ENCODE results near the gene MTERF4. TPM values are rescaled to one million over a fixed set of nuclear protein-coding genes. Genes with fewer than 3 reads are reported as not detected.

MTERF4 gene
- total and polyA plus RNA-seq, 2 of the 4 experiments (the other 2 are of a cell fraction) = 26.6 to 33.3 TPM

DNA sequence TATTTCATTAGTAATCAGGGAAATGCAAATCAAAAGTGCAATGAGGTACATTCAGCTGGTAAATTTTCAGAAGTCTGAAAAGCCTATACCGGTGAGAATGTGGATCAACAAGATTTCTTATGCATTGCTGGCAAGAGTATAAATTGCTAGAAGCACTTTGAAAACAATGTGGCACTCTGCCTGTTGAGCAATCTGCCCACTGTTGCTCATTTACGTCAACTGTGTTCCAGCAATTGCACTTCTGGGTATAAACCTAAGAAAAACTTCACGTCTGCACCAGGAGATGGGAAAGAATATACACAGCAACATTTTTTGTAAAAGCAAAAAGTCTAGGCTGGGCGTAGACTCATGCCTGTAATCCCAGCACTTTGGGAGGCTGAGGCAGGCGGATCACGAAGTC, 40.8 kb downstream of the MTERF4 start:
- Histone ChIP-seq H3K27ac (ENCODE audit: insufficient read depth, low read length) (no peak overlapping the region), H3K18ac (ENCODE audit: low read depth, low read length) (no peak overlapping the region), H4K91ac (ENCODE audit: insufficient read depth, low read depth, low read length) (no peak overlapping the region), H3K27me3 (ENCODE audit: control insufficient read depth, insufficient read depth, low read length) (no peaks in the 10 kb centered on the region), H3K9me3 (ENCODE audit: control insufficient read depth, insufficient read depth, low read length) (no peaks in the 10 kb centered on the region), H3K79me1 (ENCODE audit: low read depth in 1 of 2, low read length in 2 of 2) (no peaks in the 10 kb centered on the region), H2AFZ (replicated peaks; ENCODE audit: low read length, poor library complexity) (no peak overlapping the region), H4K20me1 (ENCODE audit: insufficient read depth, low read length) (no peaks in the 10 kb centered on the region), H3K4me3 (ENCODE audit: insufficient read depth, low read depth, low read length) (no peak overlapping the region), H2BK120ac (ENCODE audit: low read depth, low read length) (no peak overlapping the region), H3K36me3 (ENCODE audit: control insufficient read depth, insufficient read depth, low read length) (peaks cover 5% of the 10 kb centered on the region; the same call in 1 of the 2 replicates), H2BK15ac (ENCODE audit: low read depth, low read length) (no peak overlapping the region), H3K4me1 (ENCODE audit: control insufficient read depth, insufficient read depth, low read length) (no peaks in the 10 kb centered on the region), H4K8ac (ENCODE audit: low read depth in 2 of 2, low read length in 2 of 2) (no peak overlapping the region), H2AK9ac (replicated peaks; ENCODE audit: low read depth, low read length, poor library complexity) (no peak overlapping the region), H4K5ac (ENCODE audit: low read depth, low read length) (no peak overlapping the region), H3K23ac (ENCODE audit: low read depth, low read length) (no peak overlapping the region), H2AK5ac (ENCODE audit: low read depth, low read length) (no peak overlapping the region), H3K4ac (ENCODE audit: low read depth, low read length) (no peak overlapping the region), H3K56ac (ENCODE audit: extremely low read depth, insufficient read depth, low read length) (no peak overlapping the region), H2BK20ac (ENCODE audit: low read depth, low read length) (no peak overlapping the region), H2BK5ac (ENCODE audit: low read depth, low read length, poor library complexity, severe bottlenecking) (no peak overlapping the region), H3K9ac (ENCODE audit: low read depth, low read length) (no peak overlapping the region), H3K9me1 (ENCODE audit: insufficient read depth, low read length) (no peaks in the 10 kb centered on the region), H3K14ac (replicated peaks; ENCODE audit: low read depth, low read length) (no peak overlapping the region), H3K4me2 (ENCODE audit: low read depth, low read length) (no peak overlapping the region)
- in situ Hi-C loops (cut with MboI; ENCODE audit: low sequenced_read_pairs) = no loop called here
- no CpG with 5 or more reads among the region's 6 CpGs for WGBS, 2 experiments (ENCODE audit: extremely low coverage in 2 of 2, insufficient read length in 1 of 2)
- TF ChIP-seq CEBPB (IDR thresholded peaks at IDR 0.05; ENCODE audit: low read depth, low read length) (peak; percentile 61), RAD21 (IDR thresholded peaks at IDR 0.05; ENCODE audit: low read length) (no peak)
- dilution Hi-C loops (cut with HindIII; ENCODE audit: low sequenced_read_pairs, unreplicated experiment) = no loop called here
- no TSS peak for BruUV-seq (replicated peaks)
- ChIA-PET CTCF (no interaction called here), POLR2A (ENCODE audit: unreplicated experiment) (no interaction called here)
- peak; percentile 24; the same call in 1 of the 2 replicates for ATAC-seq (ENCODE audit: low read depth)
- DNase-seq = peak; percentile 29
- intact Hi-C loops (cut with micrococcal nuclease) = loop anchor here (5.0 kb wide), 1 partner anchor 149 kb away; no protein-coding TSS in a partner anchor

Measured in IMR-90 (cell line).